Epithelial cell of prostate (primary cell): ENCODE measurements around the gene ADAMTS2.

Experiments
- DNase-seq: peaks from one replicate; pipeline ENCODE4 v3.0.0-alpha.2; 2011; ENCODE audit warnings: low read depth, low spot score
- H3K27ac ChIP-seq: fragments of 450-650 bp; 2 replicates; pipeline ENCODE4 v1.5.1; 2017; ENCODE audit warnings: mild to moderate bottlenecking

The ADAMTS2 gene

GRCh38 chr5:179345433-179346321 is at the start of gene ADAMTS2:
TSS of gene ADAMTS2 (minus strand) at chr5:179345461. CDS start at chr5:179345328, 133 bp downstream.
- H3K27ac ChIP-seq: no peak within 1 kb of the TSS
- DNase-seq: no peak

- no peak overlapping the region for H3K27ac ChIP-seq
- peak; percentile 31 for DNase-seq
Measured at GRCh38 chr5:179393078-179393477, 47.8 kb upstream of the ADAMTS2 start.

- DNase-seq: no peak
- no peak overlapping the region for H3K27ac ChIP-seq
Measured at GRCh38 chr5:179387151-179388110, 42.2 kb upstream of the ADAMTS2 start.

DNA sequence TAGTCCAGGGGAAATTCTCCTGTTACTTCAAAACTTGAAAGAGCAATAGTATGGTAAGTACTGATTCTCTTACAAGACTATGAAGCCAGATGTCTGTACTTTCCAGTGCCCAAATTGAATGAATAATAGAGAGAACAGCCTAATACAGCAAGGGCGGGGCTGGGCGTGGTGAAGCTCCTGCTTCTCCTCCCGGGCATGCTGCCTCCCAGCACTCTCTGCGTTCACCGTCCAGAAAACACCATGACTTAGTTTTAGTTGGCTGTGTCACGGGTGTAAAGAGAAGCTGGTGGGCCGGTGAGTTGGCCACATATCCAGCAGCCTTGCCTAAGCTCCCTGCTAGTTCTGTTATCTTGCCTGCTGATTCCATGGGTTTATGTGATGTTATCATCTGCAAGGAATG is 40.7 kb upstream of the ADAMTS2 start:
- DNase-seq: no peak
- no peak overlapping the region for H3K27ac ChIP-seq

DNA sequence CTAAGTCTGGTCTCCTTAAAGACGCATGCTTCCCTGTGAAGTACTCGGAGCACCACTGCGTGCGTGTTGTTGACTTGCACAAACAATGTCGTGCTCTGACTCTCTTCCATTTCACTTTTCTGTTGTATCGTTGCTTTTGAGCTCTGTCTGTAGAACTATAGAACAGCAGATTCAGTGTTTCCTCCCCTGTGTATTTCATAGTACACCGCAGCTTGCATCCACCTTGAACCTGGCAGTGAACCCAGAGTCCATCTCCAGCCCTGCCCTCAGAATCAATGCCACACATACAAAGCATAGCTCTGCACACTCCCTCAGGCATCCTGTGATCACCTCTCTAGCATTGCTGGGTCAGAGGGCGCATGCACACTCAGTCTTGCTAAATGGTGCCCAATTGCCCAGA is 37.2 kb upstream of the ADAMTS2 start:
- no peak overlapping the region for H3K27ac ChIP-seq
- DNase-seq: no peak

DNA sequence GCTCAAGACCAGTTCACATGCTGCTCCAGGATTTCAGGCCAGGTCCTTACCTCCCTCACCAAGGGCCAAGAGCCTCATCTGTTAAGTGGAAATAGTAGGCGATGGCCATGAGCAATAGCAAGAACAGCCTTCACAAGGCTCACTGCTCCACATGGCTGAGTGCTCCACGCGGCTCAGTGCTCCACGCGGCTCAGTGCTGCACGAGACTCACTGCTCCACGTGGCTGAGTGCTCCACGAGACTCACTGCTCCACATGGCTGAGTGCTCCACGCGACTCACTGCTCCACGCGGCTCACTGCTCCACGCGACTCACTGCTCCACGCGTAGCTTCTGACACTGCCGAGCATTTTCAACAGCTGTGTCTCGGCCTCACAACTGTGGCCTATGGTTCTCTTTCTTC is 36.4 kb upstream of the ADAMTS2 start:
- H3K27ac ChIP-seq: no peak overlapping the region
- DNase-seq: no peak

DNA sequence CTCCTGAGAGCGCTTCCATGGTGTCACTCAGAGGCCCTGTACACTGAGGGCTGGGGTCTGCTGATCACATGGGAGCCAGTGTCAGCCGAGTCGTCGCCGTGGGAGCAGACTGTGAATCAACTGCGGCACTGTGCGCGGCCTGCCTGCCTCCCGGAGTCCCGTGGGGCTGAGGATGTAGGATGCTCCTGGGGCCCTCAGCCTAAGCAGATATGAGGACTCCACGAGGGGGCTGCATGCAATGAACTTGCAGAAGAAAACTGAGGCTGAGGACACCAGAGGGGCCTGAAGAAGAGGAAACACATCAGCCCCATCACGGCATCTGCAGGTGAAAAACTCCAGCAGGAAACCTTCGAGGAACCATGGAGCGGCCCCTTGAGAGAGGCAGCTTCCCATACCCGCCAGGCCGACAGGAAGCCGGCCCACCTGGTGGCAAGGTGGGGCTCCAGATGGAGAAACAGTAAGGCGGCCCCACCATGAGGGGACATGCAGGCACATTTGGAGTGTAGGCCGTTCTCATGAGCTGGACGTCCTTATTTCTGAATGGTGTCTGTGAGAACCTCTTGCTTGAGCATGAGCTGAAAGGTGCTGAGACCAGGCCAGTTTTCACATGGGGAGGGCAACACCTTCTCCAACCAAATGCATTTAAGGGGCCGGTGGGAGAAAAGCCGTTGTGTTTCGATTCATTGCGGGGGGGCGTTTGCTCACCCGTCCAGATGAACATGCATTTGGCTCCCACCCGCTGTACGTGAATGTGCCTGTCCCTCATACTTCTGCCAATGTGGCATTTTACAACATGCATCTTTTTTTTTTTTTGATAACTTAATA is 35.2 kb upstream of the ADAMTS2 start:
- no peak overlapping the region for H3K27ac ChIP-seq
- DNase-seq: no peak

DNA sequence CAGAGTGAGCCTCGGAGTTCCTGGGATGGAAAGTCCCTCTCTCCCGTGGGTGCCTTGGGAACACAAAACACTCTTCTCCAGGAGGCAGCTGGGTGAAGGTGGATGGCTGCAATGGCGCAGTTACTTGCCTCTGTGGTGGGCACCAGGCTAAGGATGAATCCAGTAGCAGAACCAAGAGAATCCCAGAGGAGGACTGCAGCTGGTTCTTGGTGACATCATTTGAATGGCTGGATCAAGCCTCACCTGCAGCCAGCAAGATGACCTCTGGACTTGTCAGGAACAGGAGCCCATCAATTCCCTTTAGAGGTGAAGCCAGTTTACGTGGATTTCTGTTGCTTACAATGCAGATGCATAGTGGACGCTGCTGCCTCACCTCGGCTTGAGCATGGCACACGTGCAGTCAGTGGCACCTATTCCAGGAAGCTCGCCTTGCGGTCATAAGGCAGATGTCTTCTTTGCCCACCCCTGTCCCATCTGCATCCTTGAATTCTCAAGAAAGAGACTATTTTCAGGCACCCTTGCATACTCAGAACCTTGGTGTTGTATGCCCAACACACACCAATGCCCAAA is 34.1 kb upstream of the ADAMTS2 start:
- no peak overlapping the region for H3K27ac ChIP-seq
- DNase-seq: no peak

DNA sequence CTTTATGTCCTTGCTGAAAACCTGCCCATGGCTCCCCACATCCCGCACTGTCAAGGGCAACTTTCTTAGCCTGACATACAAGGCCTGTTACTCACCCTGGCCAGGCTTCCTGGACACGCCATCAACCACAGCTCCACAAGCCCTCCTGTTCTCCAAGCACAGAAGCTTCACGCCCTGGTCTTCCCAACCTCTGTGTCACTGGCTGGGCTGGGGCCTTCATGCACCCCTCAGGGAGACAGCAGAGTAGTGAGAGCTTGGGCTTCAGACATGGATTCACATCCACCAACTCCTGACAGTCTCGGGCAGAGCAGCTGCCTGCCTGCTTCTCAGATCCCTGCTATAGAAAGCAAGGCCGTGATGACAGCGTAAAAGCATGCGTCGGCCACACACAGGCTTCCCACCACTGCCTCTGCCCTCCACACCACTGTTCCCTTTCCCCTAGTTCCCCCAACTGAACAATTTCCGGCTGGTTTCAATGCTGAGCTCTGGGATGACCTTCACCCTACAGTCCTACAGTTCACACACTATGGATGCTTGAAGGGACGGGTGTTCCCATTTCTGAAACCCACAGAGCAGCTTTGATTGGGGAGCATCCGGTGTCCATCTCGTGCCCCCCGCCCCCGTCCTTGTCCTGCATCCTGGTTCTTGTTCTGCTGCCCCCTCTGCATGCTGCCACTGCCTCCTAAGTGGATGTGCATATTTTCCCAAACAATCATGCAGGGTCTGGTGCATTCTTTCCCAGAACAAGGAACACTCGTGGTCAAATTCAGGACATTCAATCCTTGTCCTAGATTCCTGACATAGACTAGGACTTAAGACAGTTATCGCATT is 33.4 kb upstream of the ADAMTS2 start:
- no peak for DNase-seq
- H3K27ac ChIP-seq: no peak overlapping the region

DNA sequence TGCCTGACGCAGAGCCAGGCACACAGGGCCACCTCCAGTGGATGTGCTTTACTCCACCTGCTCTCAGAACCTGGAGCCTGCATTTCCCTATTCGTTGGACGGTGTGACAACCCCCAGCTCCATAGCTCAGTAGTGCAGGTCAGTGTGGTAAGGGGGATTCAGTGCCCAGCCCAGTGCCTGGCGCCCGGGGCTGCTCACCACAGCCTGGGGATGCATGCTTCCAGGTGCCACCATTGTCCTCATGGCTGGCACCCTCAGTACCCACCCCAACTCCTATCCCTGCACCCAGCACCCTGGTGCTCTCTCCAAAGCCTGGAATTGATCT is 32.8 kb upstream of the ADAMTS2 start:
- H3K27ac ChIP-seq: no peak overlapping the region
- no peak for DNase-seq

- no peak overlapping the region for H3K27ac ChIP-seq
- no peak for DNase-seq
Measured at GRCh38 chr5:179377421-179378115, 32.3 kb upstream of the ADAMTS2 start.

DNA sequence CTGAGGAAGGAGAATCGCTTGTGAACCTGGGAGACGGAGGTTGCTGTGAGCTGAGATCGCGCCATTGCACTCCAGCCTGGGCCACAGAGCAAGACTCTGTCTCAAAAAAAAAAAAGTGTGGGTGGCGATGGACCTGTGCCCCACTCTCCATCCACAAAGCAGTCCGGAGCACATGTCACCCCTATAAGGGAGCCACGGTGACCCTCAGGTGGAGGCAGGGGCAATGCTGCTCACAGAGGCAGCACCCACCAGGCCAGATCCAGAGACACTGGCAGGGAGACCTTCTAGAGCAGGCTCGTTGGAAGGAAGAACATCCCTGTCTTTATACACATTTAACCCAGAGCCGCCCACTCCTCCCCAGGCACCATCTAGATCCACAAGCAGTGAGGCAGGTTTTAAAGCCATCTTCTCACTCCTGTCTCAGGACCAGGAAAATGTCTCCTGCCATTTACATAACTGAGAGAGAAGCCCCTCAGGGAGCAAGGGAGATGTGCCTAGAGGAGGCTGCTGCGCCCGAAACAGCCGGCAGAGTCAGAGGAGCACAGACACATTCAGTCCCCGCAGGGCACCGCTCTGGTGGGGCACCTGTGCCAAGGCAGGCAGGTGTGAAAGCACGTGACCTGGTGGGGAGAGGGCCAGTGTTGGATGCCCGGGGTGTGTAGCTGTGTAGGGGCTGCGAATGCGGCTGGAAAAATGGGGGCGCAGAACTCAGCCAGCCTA is 31.6 kb upstream of the ADAMTS2 start:
- DNase-seq: no peak
- no peak overlapping the region for H3K27ac ChIP-seq

GRCh38 chr5:179375831-179376365 is 30.6 kb upstream of the ADAMTS2 start:
- H3K27ac ChIP-seq: no peak overlapping the region
- no peak for DNase-seq

GRCh38 chr5:179375236-179375685 is 30.0 kb upstream of the ADAMTS2 start:
- no peak overlapping the region for H3K27ac ChIP-seq
- DNase-seq: no peak

DNA sequence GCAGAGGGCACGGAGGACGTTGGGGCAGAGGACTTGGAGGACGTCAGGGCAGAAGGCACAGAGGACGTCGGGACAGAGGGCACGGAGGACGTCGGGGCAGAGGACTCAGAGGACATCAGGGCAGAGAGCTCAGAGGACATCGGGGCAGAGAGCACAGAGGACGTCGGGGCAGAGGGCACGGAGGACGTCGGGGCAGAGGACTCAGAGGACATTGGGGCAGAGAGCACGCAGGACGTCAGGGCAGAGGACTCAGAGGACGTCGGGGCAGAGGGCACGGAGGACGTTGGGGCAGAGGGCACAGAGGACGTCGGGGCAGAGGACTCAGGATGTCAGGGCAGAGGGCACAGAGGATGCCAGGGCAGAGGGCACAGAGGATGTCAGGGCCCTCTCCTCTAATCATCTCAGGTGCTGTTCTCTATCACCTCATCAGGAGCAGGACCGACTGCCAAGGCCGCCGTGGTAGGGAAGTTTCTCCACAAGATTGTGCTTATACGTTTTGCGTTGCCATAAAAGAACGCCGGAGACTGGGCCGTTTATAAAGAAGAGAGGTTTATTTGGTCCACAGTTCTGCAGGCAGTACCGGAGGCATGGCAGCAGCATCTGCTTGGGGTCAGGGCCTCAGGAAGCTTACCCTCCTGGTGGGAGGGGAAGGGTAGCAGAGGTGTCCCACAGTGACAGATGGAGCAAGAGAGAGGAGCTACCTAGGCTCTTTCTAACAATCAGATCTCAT is 29.4 kb upstream of the ADAMTS2 start:
- DNase-seq: no peak
- H3K27ac ChIP-seq: no peak overlapping the region

- no peak for DNase-seq
- H3K27ac ChIP-seq: no peak overlapping the region
Measured at GRCh38 chr5:179373961-179374505, 28.8 kb upstream of the ADAMTS2 start.
